Heart left ventricle (tissue), 16 donors: ENCODE data around the gene AGAP2. TPM values are rescaled to one million over a fixed set of nuclear protein-coding genes. Genes with fewer than 3 reads are reported as not detected.
"Not testable (repeated sequence)": the region's sequence is repeated elsewhere in the genome, so short reads cannot be mapped to it uniquely, and the experiment has no call there.

Experiments used
- ATAC-seq, 4 donors: fragments of 200-7000 bp; cut with Tn5 transposase; one replicate each; pipeline ENCODE4 v1.9.1; 2020 to 2022; ENCODE audit warnings: moderate library complexity in 4 of 4, mild to moderate bottlenecking in 3 of 4, moderate number of reproducible peaks in 1 of 4
- DNase-seq, 5 donors: peaks; one replicate each; pipeline ENCODE4 v3.0.0-alpha.2; 2020
- H3K27ac ChIP-seq, 12 donors: fragments of 200-600 bp; sonication (generic) in 4 of 12; one replicate each; pipeline versions ENCODE4 v1.5.0 to v1.8.0; 2016 to 2022; ENCODE audit warnings: mild to moderate bottlenecking in 2 of 12
- H3K27me3 ChIP-seq, 9 donors: fragments of 200-600 bp; sonication (generic) in 2 of 9; one replicate each; pipeline versions ENCODE4 v1.5.1 to v1.8.0; 2016 to 2022; ENCODE audit warnings: mild to moderate bottlenecking in 3 of 9
- H3K36me3 ChIP-seq, 9 donors: fragments of 200-600 bp; sonication (generic) in 2 of 9; one replicate each; pipeline versions ENCODE4 v1.5.0 to v1.8.0; 2018 to 2022; ENCODE audit warnings: mild to moderate bottlenecking in 2 of 9
- H3K4me1 ChIP-seq, 12 donors: fragments of 200-600 bp; sonication (generic) in 4 of 12; one replicate each; pipeline versions ENCODE4 v1.5.0 to v1.8.0; 2016 to 2022; ENCODE audit warnings: mild to moderate bottlenecking in 3 of 12
- H3K4me3 ChIP-seq, 12 donors: fragments of 200-600 bp; sonication (generic) in 4 of 12; one replicate each; pipeline versions ENCODE4 v1.5.0 to v1.8.0; 2017 to 2022; ENCODE audit warnings: mild to moderate bottlenecking in 9 of 12, moderate library complexity in 4 of 12
- H3K9me3 ChIP-seq, 12 donors: fragments of 200-600 bp; sonication (generic) in 4 of 12; one replicate each; pipeline versions ENCODE4 v1.5.0 to v1.8.0; 2016 to 2022; ENCODE audit warnings: mild to moderate bottlenecking in 1 of 12
- CTCF ChIP-seq, 12 donors: fragments of 200-600 bp; sonication (generic) in 4 of 12; IDR thresholded peaks; one replicate each; pipeline versions ENCODE4 v1.5.0 to v1.8.0; 2018 to 2022; ENCODE audit warnings: antibody characterized with exemption in 12 of 12, mild to moderate bottlenecking in 5 of 12
- POLR2A ChIP-seq, 2 donors: fragments of 450-650 bp; IDR thresholded peaks; one replicate each; pipeline ENCODE4 v1.6.1; 2017; ENCODE audit warnings: antibody characterized with exemption in 2 of 2, mild to moderate bottlenecking in 2 of 2, moderate library complexity in 2 of 2
- WGBS, 4 donors: extraction: QIAGEN DNeasy Blood & Tissue Kit in 2 of 4; methylation state at CpG; one replicate each; pipeline versions ENCODE4 v1.1.5 to v1.1.7; 2013 to 2018; 5-methylcytosine and 5-hydroxymethylcytosine counted together
- intact Hi-C, 10 donors: fragments of 100-400 bp; cut with DNase I; formaldehyde crosslinking; loops; one replicate each; pipeline versions ENCODE4 v1.11.1 to v1.14.2; 2022
- polyA plus RNA-seq, 2 donors: library from polyadenylated mRNA; stranded (reverse); fragments of 200-250 nt; gene quantifications; one replicate each; pipeline ENCODE4 v1.2.3, GENCODE V29; 2013
- total RNA-seq, 9 donors: library from RNA; depleted of rRNA in 2 of 9; stranded (reverse); fragments of >200 nt in 2 of 9; fragmentation: NEBNext Ultra II Directional in 3 of 9; extraction: Animal tissue kit (Norgen Biotek cat#: 25700) in 3 of 9; gene quantifications; one replicate each; pipeline versions ENCODE4 v1.1.0 to v1.2.4, GENCODE V29; 2016 to 2023
- donor health status: ischemic (EF 13 %, LVEDD 7.1; RV severe dilation, severe dysfunction).
- donor health status: healthy with polysubstance abuse.
- donor health status: DM: no; HTN: yes; CAD: no.
- donor health status: DM: no; HTN: no; CAD: no.
- donor health status: ischemic (EF 25% LVEDD 6.9; RV normal size, moderate dysfunction).
- donor health status: ischemic (EF 25% LVEDD 5.7; RV mildly dilated, moderate dysfunction).
- donor health status: healthy.
- donor health status: DM: yes; HTN: yes; CAD: no.
- donor health status: ischemic (EF 35%, LVEDD 5.7; RV mildly dilated, moderate dysfunction).
- donor health status: nonischemic (EF 11% LVEDD 7.7; RV severe dilation, severe dysfunction).
- donor health status: DM: yes; HTN: yes; CAD: no.
- donor health status: PGD.
- donor health status: ischemic (EF 29% LVEDD 5.4; RV normal size, mild dysfunction).
- donor health status: nonischemic (EF 23%, LVEDD 6.1; RV moderate dilation, normal function).

Gene AGAP2
- total and polyA plus RNA-seq, 11 donors = 3.9 to 12.0 (median 5.5) TPM

- peak in 1 of 5 donors; percentile 4 for DNase-seq
- Histone ChIP-seq H3K27ac (no peak overlapping the region), H3K9me3 (no peaks in the 10 kb centered on the region), H3K4me3 (no peak overlapping the region), H3K27me3 (peaks cover 0 to 20% (median 0%) of the 10 kb centered on the region in 9 donors), H3K36me3 (peaks cover 0 to 61% (median 40%) of the 10 kb centered on the region in 9 donors), H3K4me1 (peaks cover 0 to 28% (median 9%) of the 10 kb centered on the region in 12 donors)
- intact Hi-C loops = no loop called here
- TF ChIP-seq POLR2A (IDR thresholded peaks at IDR 0.05) = no peak
- TF ChIP-seq CTCF (IDR thresholded peaks at IDR 0.05) = no peak
- no peak for ATAC-seq
- WGBS, 4 donors = 56 to 66% (median 61%) methylated on average over 11 of the region's 11 CpGs
These were observed 15.6 kb downstream of the AGAP2 start for GRCh38 chr12:57722716-57723629.

- intact Hi-C loops, H3K4me3 ChIP-seq, ATAC-seq, H3K27ac ChIP-seq, H3K9me3 ChIP-seq: not testable (repeated sequence)
- Histone ChIP-seq H3K27me3 (peaks cover 0 to 20% (median 0%) of the 10 kb centered on the region in 9 donors), H3K4me1 (peaks cover 0 to 18% (median 5%) of the 10 kb centered on the region in 12 donors), H3K36me3 (peaks cover 0 to 61% (median 49%) of the 10 kb centered on the region in 9 donors)
- 91 to 94% (median 92%) methylated on average over 16 of the region's 16 CpGs for WGBS, 4 donors
- DNase-seq = peak in 1 of 5 donors; percentile 6
These were observed 16.5 kb downstream of the AGAP2 start for GRCh38 chr12:57721846-57722608.

GRCh38 chr12:57720606-57721595, 17.6 kb downstream of the AGAP2 start:
- no peak overlapping the region for H3K27ac ChIP-seq
- no peaks in the 10 kb centered on the region for H3K9me3 ChIP-seq
- 83 to 85% (median 84%) methylated on average over 11 of the region's 11 CpGs for WGBS, 4 donors
- peaks cover 0 to 63% (median 61%) of the 10 kb centered on the region in 9 donors for H3K36me3 ChIP-seq
- ATAC-seq (no peak), DNase-seq (peak in 1 of 5 donors; percentile 3)
- TF ChIP-seq POLR2A (IDR thresholded peaks at IDR 0.05) (no peak), CTCF (IDR thresholded peaks at IDR 0.05) (no peak)
- peaks cover 0 to 7% (median under 1%) of the 10 kb centered on the region in 12 donors for H3K4me1 ChIP-seq
- intact Hi-C loops = no loop called here
- no peak overlapping the region for H3K4me3 ChIP-seq
- H3K27me3 ChIP-seq = peaks cover 0 to 15% (median 0%) of the 10 kb centered on the region in 9 donors
